ENCODE measurements around the gene NAALADL2. TPM values are rescaled to one million over a fixed set of nuclear protein-coding genes. Genes with fewer than 3 reads are reported as not detected.

NAALADL2 gene
- total RNA-seq, 2 donors from 2014 or later: 6.2 to 14.5 TPM

DNA sequence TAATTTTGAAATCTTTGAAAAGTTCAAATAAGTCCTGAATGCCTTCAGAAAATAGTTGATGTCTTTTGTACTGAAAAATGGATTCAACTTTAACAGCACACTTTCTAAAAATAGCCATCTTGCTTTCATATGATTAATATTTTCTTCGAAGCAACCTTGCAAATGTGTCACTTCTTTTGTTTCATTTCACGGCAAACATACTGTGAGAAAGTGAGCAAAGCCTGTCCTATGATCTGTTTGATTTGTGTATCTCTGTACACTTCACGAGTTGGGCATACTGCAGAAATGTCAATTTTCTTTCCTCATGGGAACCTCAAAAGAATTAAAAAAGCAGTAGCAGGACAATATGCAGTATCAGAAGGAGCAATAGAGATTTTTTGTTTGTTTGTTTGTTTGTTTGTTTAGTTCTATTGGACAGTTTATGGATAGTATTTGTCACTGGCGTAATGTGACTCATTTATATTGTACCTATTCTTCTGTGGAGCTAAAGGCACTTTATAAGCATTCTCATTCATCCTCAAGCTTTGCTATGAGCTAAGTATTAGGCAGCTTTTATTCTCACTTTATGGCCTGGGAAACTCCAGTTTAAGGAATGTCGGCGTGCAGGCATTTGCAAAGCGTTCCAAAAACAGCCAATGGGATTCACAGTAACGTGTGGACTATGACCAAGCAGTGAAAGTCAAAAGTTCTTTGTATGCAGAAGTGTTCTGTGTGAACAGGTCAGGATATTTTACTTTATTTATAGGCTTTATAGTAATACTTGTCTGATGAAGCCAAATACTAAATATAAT is 572.0 kb downstream of the NAALADL2 start:
- Histone ChIP-seq H3K4me1 (no peaks in the 10 kb centered on the region), H3K36me3 (replicated peaks in 1 of 2; ENCODE audit: insufficient read depth in 1 of 2, low read depth in 2 of 2) (no peaks in the 10 kb centered on the region), H3K4me3 (no peak overlapping the region), H3K27ac (peak overlapping the region in 1 of 4 donors; percentile 22), H3K9me3 (no peaks in the 10 kb centered on the region), H3K27me3 (no peaks in the 10 kb centered on the region)
- TF ChIP-seq, protein P1, sequence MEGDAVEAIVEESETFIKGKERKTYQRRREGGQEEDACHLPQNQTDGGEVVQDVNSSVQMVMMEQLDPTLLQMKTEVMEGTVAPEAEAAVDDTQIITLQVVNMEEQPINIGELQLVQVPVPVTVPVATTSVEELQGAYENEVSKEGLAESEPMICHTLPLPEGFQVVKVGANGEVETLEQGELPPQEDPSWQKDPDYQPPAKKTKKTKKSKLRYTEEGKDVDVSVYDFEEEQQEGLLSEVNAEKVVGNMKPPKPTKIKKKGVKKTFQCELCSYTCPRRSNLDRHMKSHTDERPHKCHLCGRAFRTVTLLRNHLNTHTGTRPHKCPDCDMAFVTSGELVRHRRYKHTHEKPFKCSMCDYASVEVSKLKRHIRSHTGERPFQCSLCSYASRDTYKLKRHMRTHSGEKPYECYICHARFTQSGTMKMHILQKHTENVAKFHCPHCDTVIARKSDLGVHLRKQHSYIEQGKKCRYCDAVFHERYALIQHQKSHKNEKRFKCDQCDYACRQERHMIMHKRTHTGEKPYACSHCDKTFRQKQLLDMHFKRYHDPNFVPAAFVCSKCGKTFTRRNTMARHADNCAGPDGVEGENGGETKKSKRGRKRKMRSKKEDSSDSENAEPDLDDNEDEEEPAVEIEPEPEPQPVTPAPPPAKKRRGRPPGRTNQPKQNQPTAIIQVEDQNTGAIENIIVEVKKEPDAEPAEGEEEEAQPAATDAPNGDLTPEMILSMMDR (IDR thresholded peaks at IDR 0.05): no peak
- no peak for TF ChIP-seq POLR2A (IDR thresholded peaks at IDR 0.05)
- ATAC-seq (peak; percentile 88), DNase-seq (peak in 3 of 4 donors; percentile 7 to 12 (median 10))
- WGBS, 2 donors: 21 to 24% methylated on average over 8 of the region's 8 CpGs
- intact Hi-C loops (cut with DNase I): no loop called here

DNA sequence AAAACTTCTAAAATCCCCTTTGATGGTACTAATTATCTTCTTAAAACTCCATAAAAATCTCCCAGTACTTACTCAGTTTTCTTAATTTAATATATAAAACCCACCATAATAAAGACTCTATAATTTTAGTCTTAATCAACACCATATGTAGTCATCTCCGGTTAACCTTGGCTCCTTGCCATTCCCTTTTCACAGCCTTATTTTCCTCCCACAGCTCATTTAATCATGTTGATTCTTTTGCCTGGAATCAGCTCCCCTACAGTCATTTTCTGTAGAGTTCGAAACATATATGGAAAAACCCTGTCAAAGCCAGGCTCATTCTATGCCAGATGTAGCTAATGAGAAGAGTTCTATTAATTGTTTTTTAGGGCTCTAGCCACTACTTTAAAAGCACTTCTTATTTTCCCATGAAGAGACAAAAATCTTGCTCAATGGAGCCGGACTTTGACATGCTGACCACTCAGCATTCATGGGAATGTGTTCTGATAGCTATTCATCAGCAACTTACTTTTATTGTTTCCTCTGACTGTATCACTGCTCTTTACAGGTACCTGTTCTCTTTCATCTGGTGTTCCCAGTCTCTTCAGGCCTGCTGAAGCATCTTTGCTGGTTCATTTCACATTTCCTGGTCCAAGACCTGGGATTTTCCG is 573.4 kb downstream of the NAALADL2 start:
- Histone ChIP-seq H3K9me3 (no peaks in the 10 kb centered on the region), H3K4me3 (no peak overlapping the region), H3K36me3 (replicated peaks in 1 of 2; ENCODE audit: insufficient read depth in 1 of 2, low read depth in 2 of 2) (no peaks in the 10 kb centered on the region), H3K27ac (peak overlapping the region in 1 of 4 donors; percentile 24), H3K4me1 (no peaks in the 10 kb centered on the region), H3K27me3 (no peaks in the 10 kb centered on the region)
- 50 to 56% methylated on average over 4 of the region's 4 CpGs for WGBS, 2 donors
- DNase-seq (no peak), ATAC-seq (no peak)
- intact Hi-C loops (cut with DNase I): no loop called here
- TF ChIP-seq, protein P1 (IDR thresholded peaks at IDR 0.05): no peak
- TF ChIP-seq POLR2A (IDR thresholded peaks at IDR 0.05): no peak

DNA sequence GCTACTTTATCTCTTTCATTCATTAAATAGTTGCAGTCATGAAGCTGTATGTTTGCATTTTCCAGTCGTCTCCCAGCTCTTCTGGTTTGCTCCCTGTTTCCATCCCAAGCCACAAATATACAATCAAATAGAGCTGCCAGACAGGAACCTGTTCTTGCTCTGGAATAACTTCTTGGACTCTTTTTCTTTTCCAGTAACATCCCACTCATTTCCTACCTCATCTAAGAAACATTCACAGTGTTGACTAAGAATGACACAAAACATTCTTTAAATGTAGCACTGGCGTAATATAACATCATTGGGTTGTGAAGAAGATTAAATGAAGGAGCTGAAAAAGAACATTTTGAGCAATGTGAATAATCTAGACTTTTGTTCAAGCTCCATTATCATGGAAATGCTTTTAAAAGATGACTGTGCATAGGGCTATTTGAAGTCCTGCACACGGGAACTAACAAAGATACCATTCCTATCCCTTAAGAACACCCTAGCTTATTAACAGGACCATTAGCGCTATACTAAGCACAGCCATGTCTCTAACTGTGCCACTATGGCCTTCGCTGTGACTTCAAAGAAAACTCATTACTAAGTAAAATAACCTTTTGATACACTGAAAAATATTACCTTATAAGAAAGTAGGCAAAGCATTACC is 574.0 kb downstream of the NAALADL2 start:
- H3K27ac ChIP-seq: peak overlapping the region in 1 of 4 donors; percentile 24
- no peaks in the 10 kb centered on the region for H3K4me1 ChIP-seq
- DNase-seq: no peak
- no peaks in the 10 kb centered on the region for H3K27me3 ChIP-seq
- no peaks in the 10 kb centered on the region for H3K9me3 ChIP-seq
- no peak overlapping the region for H3K4me3 ChIP-seq
- peak; percentile 24 for ATAC-seq
- TF ChIP-seq POLR2A (IDR thresholded peaks at IDR 0.05): no peak
- TF ChIP-seq, protein P1 (IDR thresholded peaks at IDR 0.05): no peak
- no peaks in the 10 kb centered on the region for H3K36me3 ChIP-seq (replicated peaks in 1 of 2; ENCODE audit: insufficient read depth in 1 of 2, low read depth in 2 of 2)
- 70 to 71% methylated on average over 5 of the region's 5 CpGs for WGBS, 2 donors
- intact Hi-C loops (cut with DNase I): no loop called here

DNA sequence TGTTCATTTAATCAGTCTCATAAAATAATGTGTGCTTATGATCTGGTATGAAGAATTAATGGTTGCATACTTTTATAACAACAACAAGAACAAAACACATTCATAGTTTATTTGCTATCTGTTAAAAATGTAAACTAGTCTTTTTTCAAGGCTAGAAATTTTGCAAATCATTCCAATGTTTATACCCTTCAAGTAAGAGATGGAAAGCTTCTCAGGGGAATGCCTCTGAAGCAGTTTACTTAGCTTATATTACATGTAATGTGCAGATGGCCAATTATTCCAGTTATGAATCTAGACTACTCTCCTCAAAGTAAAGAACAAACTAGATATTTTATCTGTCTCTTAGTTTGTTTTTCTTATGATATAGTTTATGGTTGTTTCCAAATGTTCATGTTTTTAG is 575.4 kb downstream of the NAALADL2 start:
- ATAC-seq: no peak
- no peak overlapping the region for H3K4me3 ChIP-seq
- H3K27ac ChIP-seq: no peak overlapping the region
- no peaks in the 10 kb centered on the region for H3K27me3 ChIP-seq
- no peaks in the 10 kb centered on the region for H3K4me1 ChIP-seq
- TF ChIP-seq, protein P1 (IDR thresholded peaks at IDR 0.05): no peak
- TF ChIP-seq POLR2A (IDR thresholded peaks at IDR 0.05): no peak
- no peaks in the 10 kb centered on the region for H3K9me3 ChIP-seq
- H3K36me3 ChIP-seq (replicated peaks in 1 of 2; ENCODE audit: insufficient read depth in 1 of 2, low read depth in 2 of 2): no peaks in the 10 kb centered on the region
- no peak for DNase-seq
- intact Hi-C loops (cut with DNase I): no loop called here

Data from body of pancreas (tissue), 4 donors.